Jurkat, Clone E6-1 (cell line): ENCODE results near the gene BMP6.
A peak's percentile ranks its signal among the peaks of the same experiment; 100 is the strongest.
"Not testable (repeated sequence)": the region's sequence is repeated elsewhere in the genome, so short reads cannot be mapped to it uniquely, and the experiment has no call there.

ENCODE experiments used
- DNase-seq: peaks from one replicate; pipeline ENCODE4 v3.0.0-alpha.2; 2011; ENCODE audit warnings: low read depth, low spot score
- H3K4me3 ChIP-seq: 2 replicates; pipeline ENCODE4 v1.5.1; 2011; ENCODE audit warnings: mild to moderate bottlenecking, low read length, control low read depth, moderate library complexity

Gene BMP6

DNA sequence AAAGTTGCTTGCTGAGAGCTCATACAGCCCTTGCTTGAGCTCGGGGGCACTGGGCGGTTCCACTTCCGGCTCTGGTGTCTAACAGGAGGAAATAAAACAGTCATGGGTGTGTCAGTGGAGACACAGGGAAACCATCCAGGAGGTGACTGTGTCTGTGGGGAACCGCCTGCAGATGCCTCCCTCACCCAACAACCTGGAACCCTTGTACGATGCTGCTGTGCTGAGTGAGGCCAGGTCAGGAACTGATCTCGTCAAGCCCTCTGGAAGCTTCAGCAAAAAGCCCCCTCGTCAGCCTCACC, 169.2 kb downstream of the BMP6 start:
- no peak for DNase-seq
- H3K4me3 ChIP-seq: no peak overlapping the region

- DNase-seq: no peak
- H3K4me3 ChIP-seq: no peak overlapping the region
Observed at GRCh38 chr6:7896465-7896987, 170.6 kb downstream of the BMP6 start.

DNA sequence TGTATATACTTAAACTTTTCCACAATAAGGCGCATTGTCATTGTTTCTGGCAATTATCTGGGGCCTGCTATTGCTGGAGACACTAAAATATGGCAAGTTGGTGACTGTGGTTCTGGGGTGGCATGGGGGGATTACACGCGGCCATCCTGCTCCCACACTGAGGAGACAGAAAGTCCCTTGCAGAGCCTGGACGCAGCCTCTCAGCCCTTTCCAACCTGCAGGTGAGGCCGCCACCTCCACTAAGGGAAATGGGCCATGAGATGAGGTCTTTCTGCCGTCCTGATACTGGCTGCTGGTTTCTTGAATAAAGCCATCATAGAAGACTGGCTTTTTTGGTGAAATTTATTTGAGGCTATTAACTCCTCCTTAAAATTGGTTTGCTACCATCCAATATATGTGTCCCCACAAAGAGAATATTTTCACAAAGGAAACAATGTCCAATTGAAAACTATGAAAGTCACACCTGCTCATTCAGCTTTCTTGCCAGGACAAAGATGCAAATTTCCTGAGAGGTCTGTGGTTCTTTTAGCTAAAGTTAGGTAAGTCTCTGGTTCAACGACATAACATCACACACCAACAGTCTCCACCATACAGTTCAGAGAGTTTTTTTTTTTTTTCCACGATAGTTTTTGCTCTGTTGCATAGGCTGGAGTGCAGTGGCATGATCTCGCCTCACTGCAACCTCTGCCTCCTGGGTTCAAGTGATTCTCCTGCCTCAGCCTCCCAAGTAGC, 171.7 kb downstream of the BMP6 start:
- no peak overlapping the region for H3K4me3 ChIP-seq
- no peak for DNase-seq

DNA sequence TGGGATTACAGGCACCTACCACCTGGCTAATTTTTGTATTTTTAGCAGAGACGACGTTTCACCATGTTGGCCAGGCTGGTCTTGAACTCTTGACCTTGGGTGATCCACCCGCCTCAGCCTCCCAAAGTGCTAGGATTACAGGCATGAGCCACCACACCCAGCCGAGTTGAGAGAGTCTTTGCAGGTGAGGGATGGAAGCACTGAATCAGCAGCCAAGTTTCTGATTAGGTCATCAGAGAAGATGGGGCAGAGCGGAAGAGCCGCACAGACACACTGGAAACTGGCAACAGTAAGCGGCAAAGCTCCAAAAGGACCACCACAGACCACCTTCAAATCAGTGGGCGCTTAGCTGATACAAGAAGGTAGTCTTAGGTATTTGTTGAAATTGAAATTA, 172.3 kb downstream of the BMP6 start:
- not testable (repeated sequence) for H3K4me3 ChIP-seq, DNase-seq

GRCh38 chr6:7899101-7899888, 173.4 kb downstream of the BMP6 start:
- DNase-seq: no peak
- no peak overlapping the region for H3K4me3 ChIP-seq

DNA sequence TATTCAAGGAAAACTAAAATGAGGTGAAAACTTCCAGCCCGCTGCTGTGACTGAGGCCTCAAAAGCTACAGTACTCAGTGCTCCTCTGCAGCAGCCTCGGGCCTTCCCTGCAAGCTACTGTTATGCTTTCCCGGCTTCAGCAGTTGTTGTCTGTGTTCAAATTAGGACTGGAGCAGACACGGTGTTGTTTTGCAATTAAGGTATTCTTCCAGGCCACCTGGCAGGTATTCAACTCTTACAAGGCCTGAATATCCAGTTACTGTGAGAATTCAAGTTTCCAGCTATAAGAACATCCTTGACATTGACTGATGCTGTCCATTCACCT, 174.0 kb downstream of the BMP6 start:
- H3K4me3 ChIP-seq: no peak overlapping the region
- no peak for DNase-seq

DNA sequence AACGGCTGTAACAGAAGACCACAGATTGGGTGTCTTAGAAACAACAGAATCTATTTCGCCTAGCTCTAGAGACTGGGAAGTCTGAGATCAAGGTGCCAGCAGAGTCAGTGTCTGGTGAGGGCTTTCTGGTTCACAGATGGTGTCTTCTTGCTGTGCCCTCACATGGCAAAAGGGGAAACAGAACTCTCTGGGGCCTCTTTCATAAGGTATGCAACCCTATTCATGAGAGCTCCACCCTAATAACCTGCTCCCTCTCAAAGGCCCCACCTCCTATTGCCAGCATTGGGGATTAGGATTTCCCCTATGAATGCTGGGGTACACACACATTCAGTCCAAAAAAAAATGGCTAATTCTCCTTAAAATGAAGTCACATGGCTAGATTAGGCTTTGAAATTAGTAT, 174.7 kb downstream of the BMP6 start:
- DNase-seq: no peak
- no peak overlapping the region for H3K4me3 ChIP-seq

DNA sequence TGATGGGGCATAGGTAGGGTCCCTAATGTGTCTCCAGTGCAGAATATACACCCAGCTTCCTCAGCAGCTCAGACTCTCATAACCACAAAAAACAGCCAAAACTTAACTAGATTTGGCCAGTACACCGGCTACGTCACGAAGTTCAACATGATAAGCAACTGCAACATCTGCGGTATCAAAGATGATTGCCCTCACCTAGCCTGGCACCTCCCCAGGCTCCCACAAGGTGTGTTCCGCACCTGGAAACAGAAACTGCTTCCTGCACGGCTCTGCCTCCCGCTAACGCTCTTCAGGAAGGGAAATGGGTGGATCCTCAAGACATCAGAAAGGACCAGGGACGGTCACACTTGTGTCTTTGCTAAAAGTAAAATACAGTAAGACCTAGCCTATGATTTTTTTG, 175.2 kb downstream of the BMP6 start:
- no peak overlapping the region for H3K4me3 ChIP-seq
- DNase-seq: no peak

GRCh38 chr6:7901780-7902179, 175.9 kb downstream of the BMP6 start:
- H3K4me3 ChIP-seq: no peak overlapping the region
- DNase-seq: no peak

GRCh38 chr6:7902221-7902620, 176.3 kb downstream of the BMP6 start:
- H3K4me3 ChIP-seq: no peak overlapping the region
- no peak for DNase-seq

GRCh38 chr6:7902867-7903266, 177.0 kb downstream of the BMP6 start:
- DNase-seq: no peak
- no peak overlapping the region for H3K4me3 ChIP-seq

GRCh38 chr6:7903673-7904072, 177.8 kb downstream of the BMP6 start:
- no peak overlapping the region for H3K4me3 ChIP-seq
- DNase-seq: no peak

DNA sequence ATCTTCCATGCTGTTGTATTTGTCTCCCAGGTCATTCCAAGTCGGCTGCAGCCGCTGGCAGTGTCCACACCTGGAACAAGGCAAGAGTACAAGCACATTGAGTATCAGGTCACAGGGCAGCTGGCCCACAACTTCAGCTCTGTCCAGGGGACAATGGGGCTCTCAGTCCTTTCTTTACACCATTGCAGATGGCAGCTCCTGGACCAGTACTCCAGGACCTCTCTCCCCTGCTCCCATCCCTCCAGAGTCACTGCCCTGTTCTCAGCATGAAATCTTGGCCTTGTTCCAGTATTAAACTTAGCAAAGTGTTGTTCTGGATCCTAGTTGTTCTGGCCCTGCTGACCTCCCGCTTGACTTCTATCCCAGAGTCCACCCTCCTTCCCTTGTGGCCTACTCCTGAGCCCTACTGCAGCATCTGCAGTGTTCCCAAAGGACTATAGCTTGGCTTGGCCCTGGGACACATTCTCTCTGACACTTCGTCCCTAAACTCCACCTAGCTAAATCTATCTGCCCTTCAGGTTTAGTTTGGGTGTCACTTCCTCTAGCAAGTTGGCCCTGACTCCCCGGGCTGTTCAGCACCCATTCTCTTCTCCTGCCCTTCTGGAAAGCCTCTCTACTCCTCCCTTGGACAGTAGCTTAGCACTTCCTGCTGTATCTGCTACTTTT, 178.9 kb downstream of the BMP6 start:
- no peak for DNase-seq

DNA sequence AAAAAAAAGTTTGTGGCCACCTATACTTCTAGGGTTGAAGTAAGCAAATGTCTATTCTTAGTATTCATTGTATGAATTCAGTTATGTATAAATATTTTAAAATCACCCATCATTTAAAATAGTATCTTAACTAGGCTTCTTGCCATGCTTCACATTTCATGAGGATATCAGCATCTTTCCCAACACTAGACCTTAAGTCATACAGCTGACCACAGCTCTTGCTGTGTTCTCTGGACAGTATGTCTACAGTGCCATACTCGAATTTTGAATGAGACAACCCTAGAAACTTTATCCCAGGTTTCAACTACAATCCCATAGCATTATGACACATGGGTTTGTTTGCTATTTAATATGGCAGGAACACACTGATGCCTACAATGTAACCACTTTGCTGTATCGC, 179.5 kb downstream of the BMP6 start:
- no peak overlapping the region for H3K4me3 ChIP-seq
- no peak for DNase-seq

More for the DNA sequence above, 178.9 kb downstream of the BMP6 start:
- H3K4me3 ChIP-seq: no peak overlapping the region

GRCh38 chr6:7906741-7907140, 180.8 kb downstream of the BMP6 start:
- H3K4me3 ChIP-seq: no peak overlapping the region

DNA sequence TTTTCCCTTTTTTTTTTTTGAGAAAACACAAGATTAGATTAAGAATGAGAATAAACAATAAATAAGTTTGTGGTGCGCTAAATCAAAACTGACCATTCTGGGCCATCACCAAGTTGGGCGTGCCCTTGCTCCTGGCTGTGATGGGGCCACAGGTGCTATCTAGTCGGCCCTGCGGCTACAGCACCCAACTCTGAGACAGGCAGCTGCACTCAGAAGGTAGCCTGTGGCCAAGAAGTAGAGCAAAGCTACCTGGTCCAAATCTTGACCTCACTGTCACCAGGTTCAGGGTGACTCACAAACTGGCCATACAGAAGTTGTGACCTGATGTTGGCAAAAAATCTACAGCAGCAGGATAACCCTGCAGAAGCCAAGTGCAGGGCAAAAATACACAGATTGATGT, 181.3 kb downstream of the BMP6 start:
- H3K4me3 ChIP-seq: no peak overlapping the region
- no peak for DNase-seq

More at GRCh38 chr6:7906741-7907140, 180.8 kb downstream of the BMP6 start:
- DNase-seq: no peak

- peak overlapping the region; percentile 74 for H3K4me3 ChIP-seq
- DNase-seq: no peak
Observed at GRCh38 chr6:7909323-7910276, 183.7 kb downstream of the BMP6 start.

GRCh38 chr6:7910298-7910653, 184.4 kb downstream of the BMP6 start:
- DNase-seq: no peak
- H3K4me3 ChIP-seq: peak overlapping the region; percentile 74

DNA sequence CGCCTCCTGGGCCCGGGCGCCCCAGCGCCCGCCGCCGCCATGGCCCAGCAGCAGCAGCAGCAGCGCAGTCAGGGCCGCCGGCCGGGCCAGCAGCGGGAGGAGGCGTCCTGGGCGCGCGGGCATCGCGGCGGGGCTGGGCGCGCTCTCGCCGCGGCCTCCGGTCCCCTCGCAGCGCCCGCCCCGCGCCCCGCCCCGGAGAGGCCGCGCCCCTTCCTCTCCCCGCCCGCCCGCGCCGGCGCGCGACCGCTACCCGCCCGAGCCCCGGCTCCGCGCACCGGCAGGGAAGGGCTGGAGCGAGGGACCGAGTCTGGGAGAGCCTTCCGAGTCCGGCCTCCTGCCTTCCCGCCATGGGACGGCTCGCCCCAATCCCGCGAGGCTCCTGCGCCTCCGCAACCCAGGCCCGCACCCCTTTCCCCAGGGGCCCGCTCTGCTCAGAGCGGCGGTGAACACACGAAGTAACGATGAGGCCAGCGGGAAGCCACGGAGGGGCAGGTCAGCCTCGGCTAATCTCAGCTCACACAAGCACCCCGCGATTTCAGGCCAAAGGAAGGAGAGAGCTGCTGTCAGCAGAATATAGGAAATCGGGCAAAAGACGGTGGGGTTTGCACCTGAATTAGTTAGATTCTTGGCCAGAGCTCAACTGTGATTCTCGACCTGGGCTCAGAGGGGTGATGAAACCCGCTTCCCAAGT, 184.9 kb downstream of the BMP6 start, which contains the start of gene TXNDC5:
TXNDC5 (minus strand) TSS at position 135 of the 691 bp plus-strand sequence; CDS start at position 123, 12 bp downstream.
- no peak for DNase-seq
- peak within 1 kb of the TSS; percentile 74 for H3K4me3 ChIP-seq
